HG02970 (cell line): ENCODE data around the gene CAND1.

ENCODE experiments used
- ATAC-seq: cut with Tn5 transposase; IDR thresholded peaks from one replicate; pipeline ENCODE4 v1.9.1; 2021; ENCODE audit warnings: mild to moderate bottlenecking, moderate library complexity, moderate number of reproducible peaks; ENCODE audit not compliant: unreplicated experiment, low FRiP score

Gene CAND1

DNA sequence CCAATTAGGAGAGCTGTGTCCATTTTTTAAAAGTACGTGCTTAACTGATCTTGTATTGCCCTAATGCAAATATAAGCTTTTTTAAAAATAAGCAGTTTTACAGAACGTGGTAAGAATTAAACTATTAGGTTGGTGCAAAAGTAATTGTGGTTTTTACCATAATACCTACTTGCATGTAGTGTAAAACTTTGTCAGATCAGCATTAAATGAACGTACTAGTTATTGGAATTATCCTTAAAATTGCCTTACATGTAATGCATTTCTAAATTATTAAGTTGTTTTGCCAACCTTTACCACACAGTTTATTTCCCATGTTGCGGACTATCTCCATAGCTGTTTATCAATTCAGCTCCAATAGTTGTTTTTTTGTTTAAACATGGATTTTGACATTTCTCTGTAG lies 10.9 kb downstream of the CAND1 start:
- ATAC-seq = no peak

- ATAC-seq = no peak
Measured at GRCh38 chr12:67280572-67280971, 11.4 kb downstream of the CAND1 start.

GRCh38 chr12:67284561-67284960 lies 15.4 kb downstream of the CAND1 start:
- no peak for ATAC-seq

- ATAC-seq = no peak
Measured at GRCh38 chr12:67286257-67286656, 17.1 kb downstream of the CAND1 start.

GRCh38 chr12:67287311-67287710 lies 18.2 kb downstream of the CAND1 start:
- ATAC-seq = no peak

- ATAC-seq = no peak
Measured at GRCh38 chr12:67288561-67288960, 19.4 kb downstream of the CAND1 start.

GRCh38 chr12:67290378-67290777 lies 21.2 kb downstream of the CAND1 start:
- ATAC-seq = no peak

DNA sequence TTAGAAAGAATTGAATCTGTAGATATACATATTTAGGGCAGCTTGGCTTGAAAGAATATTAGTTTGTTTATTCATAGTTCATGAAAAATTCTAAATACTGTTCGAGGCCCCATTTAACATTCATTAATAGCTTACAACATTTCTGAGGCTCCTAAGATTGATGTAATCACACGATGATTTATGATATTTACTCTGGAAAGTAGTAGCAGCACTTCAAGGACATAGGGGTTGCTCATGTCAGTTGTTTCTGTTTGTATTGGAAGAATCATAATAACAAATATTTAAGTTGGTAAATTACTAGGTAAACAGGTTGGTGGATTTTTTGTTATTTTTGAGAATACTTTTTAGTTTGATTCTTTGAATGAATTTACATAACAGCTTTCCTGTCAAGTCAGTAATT lies 30.4 kb downstream of the CAND1 start:
- no peak for ATAC-seq

DNA sequence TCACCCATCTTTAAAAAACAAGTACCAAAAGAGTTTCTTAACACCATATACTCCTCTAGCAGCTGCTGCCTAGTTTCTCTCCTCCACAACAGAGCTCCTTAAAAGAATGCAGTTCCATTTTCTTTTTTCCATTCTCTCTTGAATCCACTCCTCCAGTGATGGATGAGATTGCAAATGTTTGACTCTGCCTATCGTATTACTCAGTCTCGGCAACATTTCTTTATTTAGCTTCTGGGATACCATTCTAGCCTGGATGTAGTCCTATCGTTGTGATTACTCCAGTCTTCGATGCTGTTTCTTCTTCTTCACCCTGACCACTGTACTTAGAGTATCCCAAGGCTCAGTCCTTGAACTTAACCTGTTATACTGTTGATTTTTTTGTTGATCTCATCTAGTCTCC lies 30.8 kb downstream of the CAND1 start:
- no peak for ATAC-seq

DNA sequence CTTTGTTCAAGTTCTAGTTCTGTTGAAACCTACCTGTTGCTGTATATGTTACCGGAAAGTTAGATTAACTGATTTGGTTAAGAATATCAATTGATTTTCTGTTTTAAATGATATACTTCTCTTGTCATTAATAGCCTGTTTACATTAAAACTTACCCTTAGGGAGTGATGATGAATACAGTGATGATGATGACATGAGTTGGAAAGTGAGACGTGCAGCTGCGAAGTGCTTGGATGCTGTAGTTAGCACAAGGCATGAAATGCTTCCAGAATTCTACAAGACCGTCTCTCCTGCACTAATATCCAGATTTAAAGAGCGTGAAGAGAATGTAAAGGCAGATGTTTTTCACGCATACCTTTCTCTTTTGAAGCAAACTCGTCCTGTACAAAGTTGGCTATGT lies 33.0 kb downstream of the CAND1 start:
- no peak for ATAC-seq

- ATAC-seq = no peak
Measured at GRCh38 chr12:67305544-67305943, 36.4 kb downstream of the CAND1 start.

GRCh38 chr12:67306712-67307111 lies 37.6 kb downstream of the CAND1 start:
- ATAC-seq = no peak

- no peak for ATAC-seq
Measured at GRCh38 chr12:67315661-67316060, 46.5 kb downstream of the CAND1 start.

- ATAC-seq = no peak
Measured at GRCh38 chr12:67318786-67319185, 49.6 kb downstream of the CAND1 start.

DNA sequence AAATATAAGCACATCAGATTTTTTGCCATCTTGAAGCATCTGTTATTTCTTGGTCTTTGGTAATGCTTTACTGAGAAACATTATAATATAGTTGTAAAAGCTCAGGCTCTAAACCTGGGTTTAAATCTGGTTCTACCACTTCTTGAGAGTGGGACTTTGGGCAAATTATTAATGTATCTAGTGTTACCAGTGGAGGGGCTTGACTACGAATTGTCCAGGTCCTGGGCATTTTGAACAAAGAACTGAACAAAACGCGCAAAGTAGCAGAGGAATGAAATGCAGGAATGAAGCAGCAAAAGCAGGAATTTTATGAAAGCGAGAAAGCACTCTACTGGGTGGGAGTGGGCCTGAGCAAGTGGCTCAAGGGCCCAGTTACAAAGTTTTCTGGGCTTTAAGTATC lies 50.8 kb downstream of the CAND1 start:
- ATAC-seq = no peak

DNA sequence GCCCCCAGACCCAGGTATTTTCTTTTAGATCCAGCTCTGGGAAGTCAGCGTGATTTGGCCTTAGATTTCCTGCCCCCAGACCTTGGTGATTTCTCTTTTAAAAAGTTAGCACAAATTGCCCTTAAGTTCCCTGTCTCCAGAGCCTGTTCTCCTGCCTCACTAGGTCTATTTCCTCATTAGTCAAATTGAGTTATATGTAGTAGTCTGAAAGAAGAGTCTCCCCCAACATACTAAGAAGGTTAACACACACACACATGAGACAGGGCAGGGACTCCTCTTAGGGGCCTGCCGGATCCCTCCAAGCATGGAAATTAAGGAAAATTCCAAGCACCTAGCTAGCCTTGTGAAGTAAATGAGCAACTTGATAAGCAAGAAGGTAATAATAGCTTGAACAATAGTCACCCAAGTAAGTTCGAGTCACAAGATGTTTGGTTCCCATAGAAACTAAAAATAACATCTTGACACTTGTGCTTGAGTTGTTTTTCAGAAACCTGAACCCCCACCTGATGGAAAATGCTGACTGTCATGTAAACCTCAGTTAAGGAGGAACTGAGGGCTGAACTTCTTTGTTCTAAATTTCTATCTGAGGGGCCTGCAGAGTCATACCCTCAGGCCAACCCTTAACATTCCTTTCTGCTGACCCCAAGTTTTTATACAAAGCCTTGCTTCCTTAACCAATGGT lies 51.6 kb downstream of the CAND1 start:
- no peak for ATAC-seq

DNA sequence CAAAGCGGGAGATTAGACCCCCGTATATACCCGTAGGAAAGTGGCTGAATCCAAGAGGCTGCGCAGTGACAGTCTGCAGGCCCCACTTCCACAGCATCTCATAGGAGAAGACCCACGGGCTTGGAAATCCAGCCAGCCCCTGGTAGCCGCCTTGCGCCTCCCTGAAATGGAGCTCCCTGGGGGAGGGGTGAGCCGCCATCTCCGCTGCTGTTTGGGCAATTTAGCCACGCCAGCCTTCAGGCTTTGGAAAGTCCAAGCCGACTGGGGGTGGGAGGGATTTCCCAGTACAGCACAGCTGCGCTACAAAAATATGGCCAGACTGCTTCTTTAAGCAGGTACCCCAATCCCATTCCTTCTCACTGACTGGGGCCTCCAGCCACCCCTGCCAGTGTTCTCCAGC lies 53.4 kb downstream of the CAND1 start:
- no peak for ATAC-seq

GRCh38 chr12:67323007-67323406 lies 53.8 kb downstream of the CAND1 start:
- no peak for ATAC-seq

GRCh38 chr12:67326637-67327036 lies 57.5 kb downstream of the CAND1 start:
- ATAC-seq = no peak

DNA sequence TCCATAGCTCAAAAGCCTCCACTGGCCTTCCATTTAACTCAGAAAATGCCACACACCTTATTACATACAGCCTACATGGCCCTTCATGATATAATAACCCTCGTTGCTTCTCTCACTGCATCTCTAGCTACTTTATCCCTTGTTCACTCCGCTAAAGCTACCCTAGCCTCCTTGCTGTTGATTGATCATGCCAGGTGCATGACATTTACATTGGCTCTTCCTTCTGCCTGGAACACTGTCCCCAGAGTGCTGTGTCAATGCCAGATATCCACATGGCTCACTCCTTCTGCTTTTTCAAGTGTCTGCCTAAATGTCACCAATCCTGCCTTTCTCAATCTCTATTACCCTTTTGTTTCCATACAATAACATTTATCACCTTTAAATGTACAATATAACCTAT lies 58.3 kb downstream of the CAND1 start:
- ATAC-seq = no peak

- no peak for ATAC-seq
Measured at GRCh38 chr12:67331123-67331522, 62.0 kb downstream of the CAND1 start.

DNA sequence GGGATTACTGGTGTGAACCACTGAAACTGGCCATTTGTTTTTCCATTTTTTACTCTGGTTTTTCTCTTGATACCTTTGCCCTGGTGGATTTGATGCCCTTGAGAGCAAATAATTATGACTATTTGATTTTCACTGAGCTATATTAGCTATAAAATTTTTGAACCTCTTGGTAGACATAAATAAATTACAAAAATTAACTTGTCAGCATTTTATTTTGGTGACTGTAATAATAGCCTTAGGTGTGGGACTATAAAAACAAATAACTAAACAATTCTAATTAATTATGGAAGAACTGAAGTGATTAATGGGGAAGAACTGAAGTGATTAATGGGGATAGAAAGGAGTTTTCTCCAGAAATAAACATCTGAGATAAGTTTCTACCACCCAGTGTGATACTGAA lies 62.7 kb downstream of the CAND1 start:
- no peak for ATAC-seq

DNA sequence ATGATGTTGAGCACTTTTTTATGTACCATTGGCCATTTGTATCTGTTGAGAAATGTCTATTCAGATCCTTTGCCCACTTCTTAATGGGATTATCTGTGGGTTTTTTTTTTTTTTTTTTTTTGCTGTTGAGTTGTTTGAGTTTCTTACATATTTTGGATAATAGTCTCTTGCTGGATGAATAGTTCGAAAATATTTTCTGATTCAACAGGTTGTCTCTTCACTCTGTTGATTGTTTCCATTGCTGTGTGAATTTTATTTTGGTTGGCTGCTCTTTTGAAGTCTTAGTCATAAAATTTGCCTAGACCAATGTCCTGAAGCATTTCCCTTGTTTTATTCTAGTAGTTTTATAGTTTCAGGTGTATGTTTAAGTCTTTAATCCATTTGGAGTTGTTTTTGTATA lies 64.5 kb downstream of the CAND1 start:
- ATAC-seq = no peak
